Loucy (cell line): ENCODE data around the gene EEFSEC.

Experiments used
- EZH2phosphoT487 ChIP-seq: fragments of 200-600 bp; IDR thresholded peaks from 2 replicates; pipeline ENCODE4 v1.6.1; 2018; ENCODE audit warnings: antibody characterized with exemption, mild to moderate bottlenecking, moderate library complexity, borderline replicate concordance
- TF ChIP-seq, protein P1 (sequence below): fragments of 200-600 bp; sonication (generic); conservative IDR thresholded peaks from 2 replicates; pipeline ENCODE4 v1.5.1; 2014; ENCODE audit warnings: mild to moderate bottlenecking, antibody characterized with exemption, low read length

DNA sequence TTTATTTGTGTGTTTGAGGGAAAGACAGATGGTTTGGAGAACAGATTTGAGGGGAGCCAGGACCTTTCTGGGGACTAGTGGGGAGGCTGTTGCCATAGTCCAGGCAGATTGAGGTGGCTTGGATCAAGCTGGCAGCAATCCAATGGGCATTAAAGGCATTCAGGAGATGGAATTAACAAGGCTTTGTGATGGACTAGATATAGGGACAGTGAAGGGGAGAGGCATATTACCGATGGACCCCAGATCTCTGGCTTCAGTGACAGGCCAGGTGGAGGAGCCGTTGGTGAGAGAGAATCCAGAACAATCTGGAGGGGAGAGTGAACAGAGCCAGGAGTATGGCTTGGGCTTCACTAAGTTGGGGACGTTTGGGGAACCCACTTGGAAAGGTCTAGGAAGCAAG, 124.8 kb downstream of the EEFSEC start:
- TF ChIP-seq, protein P1, sequence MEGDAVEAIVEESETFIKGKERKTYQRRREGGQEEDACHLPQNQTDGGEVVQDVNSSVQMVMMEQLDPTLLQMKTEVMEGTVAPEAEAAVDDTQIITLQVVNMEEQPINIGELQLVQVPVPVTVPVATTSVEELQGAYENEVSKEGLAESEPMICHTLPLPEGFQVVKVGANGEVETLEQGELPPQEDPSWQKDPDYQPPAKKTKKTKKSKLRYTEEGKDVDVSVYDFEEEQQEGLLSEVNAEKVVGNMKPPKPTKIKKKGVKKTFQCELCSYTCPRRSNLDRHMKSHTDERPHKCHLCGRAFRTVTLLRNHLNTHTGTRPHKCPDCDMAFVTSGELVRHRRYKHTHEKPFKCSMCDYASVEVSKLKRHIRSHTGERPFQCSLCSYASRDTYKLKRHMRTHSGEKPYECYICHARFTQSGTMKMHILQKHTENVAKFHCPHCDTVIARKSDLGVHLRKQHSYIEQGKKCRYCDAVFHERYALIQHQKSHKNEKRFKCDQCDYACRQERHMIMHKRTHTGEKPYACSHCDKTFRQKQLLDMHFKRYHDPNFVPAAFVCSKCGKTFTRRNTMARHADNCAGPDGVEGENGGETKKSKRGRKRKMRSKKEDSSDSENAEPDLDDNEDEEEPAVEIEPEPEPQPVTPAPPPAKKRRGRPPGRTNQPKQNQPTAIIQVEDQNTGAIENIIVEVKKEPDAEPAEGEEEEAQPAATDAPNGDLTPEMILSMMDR, result no peak
- TF ChIP-seq EZH2phosphoT487, result no peak
